HG02571 (cell line): ENCODE measurements around the gene NPAT.

Experiments used
- ATAC-seq: cut with Tn5 transposase; IDR thresholded peaks from one replicate; pipeline ENCODE4 v1.9.1; 2021; ENCODE audit warnings: mild to moderate bottlenecking, moderate library complexity; ENCODE audit not compliant: unreplicated experiment

The NPAT gene

GRCh38 chr11:108220721-108221336, 1.6 kb downstream of the NPAT start:
- no peak for ATAC-seq

- ATAC-seq = no peak
Observed at GRCh38 chr11:108218912-108219783, 3.3 kb downstream of the NPAT start.

- ATAC-seq = no peak
Observed at GRCh38 chr11:108218455-108218854, 4.0 kb downstream of the NPAT start.

GRCh38 chr11:108216988-108217387, 5.5 kb downstream of the NPAT start:
- no peak for ATAC-seq

GRCh38 chr11:108213784-108214183, 8.7 kb downstream of the NPAT start:
- ATAC-seq = no peak

- ATAC-seq = no peak
Observed at GRCh38 chr11:108210441-108210840, 12.0 kb downstream of the NPAT start.

- ATAC-seq = no peak
Observed at GRCh38 chr11:108207683-108208060, 14.8 kb downstream of the NPAT start.

GRCh38 chr11:108206969-108207682, 15.3 kb downstream of the NPAT start:
- no peak for ATAC-seq

- ATAC-seq = no peak
Observed at GRCh38 chr11:108206171-108206570, 16.3 kb downstream of the NPAT start.

GRCh38 chr11:108204929-108205499, 17.4 kb downstream of the NPAT start:
- ATAC-seq = no peak

- no peak for ATAC-seq
Observed at GRCh38 chr11:108204376-108204775, 18.1 kb downstream of the NPAT start.

- no peak for ATAC-seq
Observed at GRCh38 chr11:108203075-108203474, 19.4 kb downstream of the NPAT start.

GRCh38 chr11:108199446-108200321, 22.8 kb downstream of the NPAT start:
- ATAC-seq = peak; percentile 87

GRCh38 chr11:108198833-108199232, 23.6 kb downstream of the NPAT start:
- no peak for ATAC-seq

- ATAC-seq = no peak
Observed at GRCh38 chr11:108197351-108197750, 25.1 kb downstream of the NPAT start.

GRCh38 chr11:108196901-108197300, 25.5 kb downstream of the NPAT start:
- ATAC-seq = no peak

- ATAC-seq = no peak
Observed at GRCh38 chr11:108193725-108194124, 28.7 kb downstream of the NPAT start.

GRCh38 chr11:108177570-108177969, 44.9 kb downstream of the NPAT start:
- ATAC-seq = no peak

GRCh38 chr11:108170184-108170583, 52.3 kb downstream of the NPAT start:
- ATAC-seq = no peak

- ATAC-seq = no peak
Observed at GRCh38 chr11:108167624-108168023, 54.8 kb downstream of the NPAT start.
